Measurements from ENCODE around the gene NNAT.

NNAT gene

GRCh38 chr20:37502654-37503053 lies 18.4 kb upstream of the NNAT start:
- no peak for DNase-seq (ENCODE audit: low read depth in 1 of 2, low spot score in 1 of 2)

GRCh38 chr20:37503256-37503927 lies 17.7 kb upstream of the NNAT start:
- no peak for DNase-seq (ENCODE audit: low read depth in 1 of 2, low spot score in 1 of 2)

GRCh38 chr20:37504404-37505096 lies 16.5 kb upstream of the NNAT start:
- no peak for DNase-seq (ENCODE audit: low read depth in 1 of 2, low spot score in 1 of 2)

GRCh38 chr20:37505263-37506151 lies 15.5 kb upstream of the NNAT start:
- no peak for DNase-seq (ENCODE audit: low read depth in 1 of 2, low spot score in 1 of 2)

- DNase-seq (ENCODE audit: low read depth in 1 of 2, low spot score in 1 of 2) = no peak
Observed at GRCh38 chr20:37506152-37506725, 14.8 kb upstream of the NNAT start.

GRCh38 chr20:37510226-37510625 lies 10.8 kb upstream of the NNAT start:
- no peak for DNase-seq (ENCODE audit: low read depth in 1 of 2, low spot score in 1 of 2)

- no peak for DNase-seq (ENCODE audit: low read depth in 1 of 2, low spot score in 1 of 2)
Observed at GRCh38 chr20:37511610-37512275, 9.3 kb upstream of the NNAT start.

GRCh38 chr20:37513779-37514359 lies 7.2 kb upstream of the NNAT start:
- DNase-seq (ENCODE audit: low read depth in 1 of 2, low spot score in 1 of 2) = no peak

- no peak for DNase-seq (ENCODE audit: low read depth in 1 of 2, low spot score in 1 of 2)
Observed at GRCh38 chr20:37515876-37516275, 5.2 kb upstream of the NNAT start.

GRCh38 chr20:37516811-37517750 lies 4.0 kb upstream of the NNAT start:
- DNase-seq (ENCODE audit: low read depth in 1 of 2, low spot score in 1 of 2) = no peak

- DNase-seq (ENCODE audit: low read depth in 1 of 2, low spot score in 1 of 2) = no peak
Observed at GRCh38 chr20:37518059-37518458, 3.0 kb upstream of the NNAT start.

GRCh38 chr20:37518606-37519507 lies 2.2 kb upstream of the NNAT start:
- DNase-seq (ENCODE audit: low read depth in 1 of 2, low spot score in 1 of 2) = no peak

GRCh38 chr20:37519508-37520418 lies 1.3 kb upstream of the NNAT start:
- DNase-seq (ENCODE audit: low read depth in 1 of 2, low spot score in 1 of 2) = no peak

- no peak for DNase-seq (ENCODE audit: low read depth in 1 of 2, low spot score in 1 of 2)
Observed at GRCh38 chr20:37520419-37520955, 563 bp upstream of the NNAT start.

- no peak for DNase-seq (ENCODE audit: low read depth in 1 of 2, low spot score in 1 of 2)
Observed at GRCh38 chr20:37522260-37523011, 1.4 kb downstream of the NNAT start.

GRCh38 chr20:37523012-37523391 lies 2.0 kb downstream of the NNAT start:
- no peak for DNase-seq (ENCODE audit: low read depth in 1 of 2, low spot score in 1 of 2)
